GM18870 (cell line): ENCODE results near the gene POU2AF2.
A peak's percentile ranks its signal among the peaks of the same experiment; 100 is the strongest.
"Not testable (repeated sequence)": the region's sequence is repeated elsewhere in the genome, so short reads cannot be mapped to it uniquely, and the experiment has no call there.

Experiments
- ATAC-seq: cut with Tn5 transposase; IDR thresholded peaks from one replicate; pipeline ENCODE4 v1.9.1; 2021; ENCODE audit warnings: moderate library complexity; ENCODE audit not compliant: unreplicated experiment

The POU2AF2 gene

GRCh38 chr11:111245425-111245824 lies at the start of gene POU2AF2:
Gene POU2AF2 (plus strand): TSS chr11:111245725. CDS start chr11:111245854, 129 bp downstream.
- no peak for ATAC-seq

- no peak for ATAC-seq
Measured at GRCh38 chr11:111200010-111200534, 45.5 kb upstream of the POU2AF2 start.

GRCh38 chr11:111204211-111204610 lies 41.3 kb upstream of the POU2AF2 start:
- no peak for ATAC-seq

- ATAC-seq: no peak
Measured at GRCh38 chr11:111205632-111206385, 39.7 kb upstream of the POU2AF2 start.

- no peak for ATAC-seq
Measured at GRCh38 chr11:111206472-111206871, 39.1 kb upstream of the POU2AF2 start.

GRCh38 chr11:111207213-111207612 lies 38.3 kb upstream of the POU2AF2 start:
- ATAC-seq: no peak

GRCh38 chr11:111209543-111210355 lies 35.8 kb upstream of the POU2AF2 start:
- ATAC-seq: no peak

- no peak for ATAC-seq
Measured at GRCh38 chr11:111213256-111213655, 32.3 kb upstream of the POU2AF2 start.

GRCh38 chr11:111220721-111221120 lies 24.8 kb upstream of the POU2AF2 start:
- ATAC-seq: no peak

- no peak for ATAC-seq
Measured at GRCh38 chr11:111221208-111221607, 24.3 kb upstream of the POU2AF2 start.

GRCh38 chr11:111221936-111222335 lies 23.6 kb upstream of the POU2AF2 start:
- ATAC-seq: not testable (repeated sequence)

GRCh38 chr11:111222821-111223455 lies 22.6 kb upstream of the POU2AF2 start:
- ATAC-seq: not testable (repeated sequence)

GRCh38 chr11:111225881-111226280 lies 19.6 kb upstream of the POU2AF2 start:
- ATAC-seq: no peak

- no peak for ATAC-seq
Measured at GRCh38 chr11:111229604-111230003, 15.9 kb upstream of the POU2AF2 start.

- ATAC-seq: peak; percentile 23
Measured at GRCh38 chr11:111230122-111230465, 15.4 kb upstream of the POU2AF2 start.

GRCh38 chr11:111231836-111232235 lies 13.7 kb upstream of the POU2AF2 start:
- ATAC-seq: no peak

- ATAC-seq: no peak
Measured at GRCh38 chr11:111236383-111236782, 9.1 kb upstream of the POU2AF2 start.

- ATAC-seq: no peak
Measured at GRCh38 chr11:111237926-111238325, 7.6 kb upstream of the POU2AF2 start.

- ATAC-seq: no peak
Measured at GRCh38 chr11:111246956-111247355, 1.4 kb downstream of the POU2AF2 start.

- no peak for ATAC-seq
Measured at GRCh38 chr11:111250936-111251335, 5.4 kb downstream of the POU2AF2 start.

- no peak for ATAC-seq
Measured at GRCh38 chr11:111253131-111253530, 7.6 kb downstream of the POU2AF2 start.
